A549 treated with CpdA at 1 μM for 4 hours (cell line): ENCODE measurements around the gene SLC27A6. TPM values are rescaled to one million over a fixed set of nuclear protein-coding genes. Genes with fewer than 3 reads are reported as not detected.

Source experiments
- total RNA-seq: library from RNA; stranded (reverse); fragments of 200-300 nt; extraction: Qiagen RNA extraction; gene quantifications from 5 replicates; pipeline ENCODE4 v1.2.3, GENCODE V29; 2022; ENCODE audit warnings: low read depth

The SLC27A6 gene
- 0.05 TPM in 1 of 5 replicates, not detected in the others for total RNA-seq

GRCh38 chr5:128965011-128965637 is at the start of gene SLC27A6:
Gene SLC27A6 (plus strand): TSS chr5:128965488. CDS start chr5:128966138, 650 bp downstream.

Other genes with a start within 250 kb of the SLC27A6 start
- 16.9 to 19.9 TPM (median 19.2 TPM) in 5 replicates for gene ISOC1, start 129.3 kb downstream of the SLC27A6 start, total RNA-seq